ENCODE measurements around the gene PHYHIPL.

PHYHIPL gene

GRCh38 chr10:59289853-59290252 lies 113.4 kb downstream of the PHYHIPL start:
- DNase-seq (ENCODE audit: low read depth in 2 of 2, low spot score in 1 of 2), result no peak

DNA sequence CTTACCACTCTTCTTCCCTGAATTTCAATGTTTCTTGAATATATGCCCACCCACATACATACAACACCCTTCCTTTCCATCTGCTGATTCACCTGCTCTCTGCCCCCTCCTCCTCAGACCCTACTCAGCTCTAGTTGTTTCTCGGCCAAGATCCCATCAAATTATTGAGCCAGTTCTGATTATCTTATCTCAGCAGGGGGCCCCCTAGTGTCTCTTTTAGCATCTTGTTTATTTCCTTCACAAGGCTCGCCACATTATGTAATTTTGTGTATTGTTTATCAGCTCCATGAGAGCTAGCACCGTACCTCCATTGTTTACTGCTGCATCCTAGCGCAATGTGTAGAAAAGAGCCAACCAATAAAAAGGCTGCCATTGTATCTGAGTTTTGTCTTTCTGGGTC lies 114.0 kb downstream of the PHYHIPL start:
- DNase-seq (ENCODE audit: low read depth in 2 of 2, low spot score in 1 of 2), result no peak
